ENCODE measurements around the gene JSRP1.

Gene JSRP1

GRCh38 chr19:2243274-2244124, 12.7 kb downstream of the JSRP1 start:
- no peak for DNase-seq (ENCODE audit: low read depth, low spot score)
- ChIA-PET POLR2A (no interaction called here), CTCF (no interaction called here)
- H3K4me3 ChIP-seq (ENCODE audit: low read depth, low read length) = no peak overlapping the region
- TF ChIP-seq CTCF (IDR thresholded peaks at IDR 0.05; ENCODE audit: insufficient read depth, low read length, missing control alignments) = no peak

DNA sequence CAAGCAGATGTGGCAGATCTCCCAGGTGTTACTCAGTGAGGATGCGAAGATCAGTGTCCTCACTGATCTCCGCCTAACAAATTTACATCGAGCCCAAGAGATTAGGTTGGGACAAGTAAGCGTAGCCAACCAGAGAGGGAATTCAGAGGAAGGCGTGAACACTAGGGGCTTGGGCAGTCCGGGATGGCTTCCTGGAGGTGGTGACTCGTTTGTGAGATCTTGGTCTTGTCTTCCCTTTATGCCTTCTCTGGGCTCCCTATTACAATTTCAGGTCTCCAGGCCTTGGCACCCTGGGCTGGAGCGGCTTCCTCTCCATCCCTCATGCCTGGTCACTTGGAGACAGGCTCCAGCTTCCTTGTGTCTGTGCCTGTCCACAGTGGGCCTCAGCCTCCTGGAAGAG, 13.4 kb downstream of the JSRP1 start:
- POLR2A ChIA-PET = no interaction called here

GRCh38 chr19:2242092-2242537, 14.1 kb downstream of the JSRP1 start:
- CTCF ChIA-PET = no interaction called here
- no peak overlapping the region for H3K4me3 ChIP-seq (ENCODE audit: low read depth, low read length)
- POLR2A ChIA-PET = no interaction called here
- TF ChIP-seq CTCF (IDR thresholded peaks at IDR 0.05; ENCODE audit: insufficient read depth, low read length, missing control alignments) = no peak
- DNase-seq (ENCODE audit: low read depth, low spot score) = no peak

More for the DNA sequence above, 13.4 kb downstream of the JSRP1 start:
- H3K4me3 ChIP-seq (ENCODE audit: low read depth, low read length) = no peak overlapping the region
- no peak for TF ChIP-seq CTCF (IDR thresholded peaks at IDR 0.05; ENCODE audit: insufficient read depth, low read length, missing control alignments)
- CTCF ChIA-PET = no interaction called here
- no peak for DNase-seq (ENCODE audit: low read depth, low spot score)

- ChIA-PET CTCF (interaction anchor here (1.1 to 3.2 kb wide), 3 partner anchors 12 to 144 kb away, joined by 3 to 22 read pairs (median 3); no protein-coding TSS in a partner anchor), POLR2A (no interaction called here)
- TF ChIP-seq CTCF (IDR thresholded peaks at IDR 0.05; ENCODE audit: insufficient read depth, low read length, missing control alignments) = no peak
- DNase-seq (ENCODE audit: low read depth, low spot score) = no peak
- no peak overlapping the region; the same call in 1 of the 2 replicates for H3K4me3 ChIP-seq (ENCODE audit: low read depth, low read length)
Measured at GRCh38 chr19:2240881-2241760, 15.1 kb downstream of the JSRP1 start.

GRCh38 chr19:2239771-2240770, 16.1 kb downstream of the JSRP1 start:
- TF ChIP-seq CTCF (IDR thresholded peaks at IDR 0.05; ENCODE audit: insufficient read depth, low read length, missing control alignments) = no peak
- peak overlapping the region; percentile 53 for H3K4me3 ChIP-seq (ENCODE audit: low read depth, low read length)
- ChIA-PET POLR2A (interaction anchor here (0.7 kb wide), 1 partner anchor 89 kb away, joined by 3 read pairs; the partner anchor contains the start of gene AP3D1), CTCF (interaction anchor here (0.8 to 3.2 kb wide), 15 partner anchors 8 to 396 kb away, joined by 3 to 24 read pairs (median 5); partner anchors contain the start of gene AMH)
- no peak for DNase-seq (ENCODE audit: low read depth, low spot score)
